ENCODE data around the gene MR1. TPM values are rescaled to one million over a fixed set of nuclear protein-coding genes. Genes with fewer than 3 reads are reported as not detected.

MR1 gene
- total RNA-seq (ENCODE audit: low replicate concordance): 18.6 and 21.6 TPM in 2 replicates

DNA sequence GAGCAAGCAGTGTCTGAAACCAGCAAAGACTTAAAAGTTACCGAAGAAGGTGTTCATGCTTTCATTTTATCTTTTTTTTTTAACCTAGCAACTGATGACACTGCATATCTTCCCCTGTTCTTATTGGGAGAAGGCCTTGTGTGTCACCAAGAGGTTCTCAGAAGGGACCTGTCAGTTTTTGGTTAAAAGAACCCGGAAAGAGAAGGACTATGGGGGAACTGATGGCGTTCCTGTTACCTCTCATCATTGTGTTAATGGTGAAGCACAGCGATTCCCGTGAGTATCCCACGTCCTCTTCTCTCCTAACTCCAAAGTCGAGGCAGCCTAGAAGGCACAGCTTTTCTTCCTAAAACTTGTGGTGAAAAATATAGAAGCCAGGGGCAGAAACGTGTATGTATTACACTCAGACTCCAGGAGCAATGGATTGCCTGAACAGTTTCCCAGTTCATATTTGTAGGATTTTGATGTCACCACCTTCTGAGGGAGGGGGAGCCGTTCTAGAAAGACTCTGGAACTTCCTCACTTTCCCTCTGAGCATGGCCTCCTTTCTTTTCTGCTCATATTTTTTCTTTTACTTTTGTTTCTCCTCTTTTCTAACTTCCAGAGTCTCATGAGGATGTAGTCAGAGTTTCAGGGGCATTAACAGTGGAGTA, at the start of gene MR1:
Gene MR1, plus strand, starts transcription at position 185 of the 653 bp plus-strand sequence. Its CDS starts 25 bp downstream, at position 210.
- peak within 1 kb of the TSS; percentile 69 for H3K4me3 ChIP-seq (ENCODE audit: low read depth, low read length)
- TF ChIP-seq, protein P1, sequence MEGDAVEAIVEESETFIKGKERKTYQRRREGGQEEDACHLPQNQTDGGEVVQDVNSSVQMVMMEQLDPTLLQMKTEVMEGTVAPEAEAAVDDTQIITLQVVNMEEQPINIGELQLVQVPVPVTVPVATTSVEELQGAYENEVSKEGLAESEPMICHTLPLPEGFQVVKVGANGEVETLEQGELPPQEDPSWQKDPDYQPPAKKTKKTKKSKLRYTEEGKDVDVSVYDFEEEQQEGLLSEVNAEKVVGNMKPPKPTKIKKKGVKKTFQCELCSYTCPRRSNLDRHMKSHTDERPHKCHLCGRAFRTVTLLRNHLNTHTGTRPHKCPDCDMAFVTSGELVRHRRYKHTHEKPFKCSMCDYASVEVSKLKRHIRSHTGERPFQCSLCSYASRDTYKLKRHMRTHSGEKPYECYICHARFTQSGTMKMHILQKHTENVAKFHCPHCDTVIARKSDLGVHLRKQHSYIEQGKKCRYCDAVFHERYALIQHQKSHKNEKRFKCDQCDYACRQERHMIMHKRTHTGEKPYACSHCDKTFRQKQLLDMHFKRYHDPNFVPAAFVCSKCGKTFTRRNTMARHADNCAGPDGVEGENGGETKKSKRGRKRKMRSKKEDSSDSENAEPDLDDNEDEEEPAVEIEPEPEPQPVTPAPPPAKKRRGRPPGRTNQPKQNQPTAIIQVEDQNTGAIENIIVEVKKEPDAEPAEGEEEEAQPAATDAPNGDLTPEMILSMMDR (IDR thresholded peaks at IDR 0.05; ENCODE audit: insufficient read depth, low read length): no peak
- peak; percentile 93 for DNase-seq (ENCODE audit: low read depth)

DNA sequence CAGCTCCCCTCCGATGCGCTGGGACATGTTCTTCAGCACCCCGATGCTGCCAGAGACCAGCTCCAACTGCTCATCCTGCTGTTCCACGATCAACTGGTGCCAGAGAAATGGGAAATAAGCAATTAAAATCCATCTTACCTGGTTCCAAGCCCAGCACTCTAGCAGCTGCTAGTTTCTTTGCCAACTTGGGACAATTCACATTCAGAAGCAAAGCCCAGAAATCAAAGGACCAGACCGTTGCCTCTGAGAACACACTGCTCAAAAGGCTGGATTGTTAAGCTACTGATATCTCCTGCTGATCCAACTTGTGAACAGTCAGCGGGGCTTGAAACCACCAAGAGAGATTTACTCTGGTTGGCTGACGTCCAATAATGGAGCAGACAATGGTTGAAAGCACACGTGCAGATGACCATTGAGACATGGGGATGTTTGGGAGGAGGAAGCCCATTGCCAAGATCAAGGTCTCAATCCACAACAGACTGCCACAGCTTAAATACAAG, 45.5 kb upstream of the MR1 start:
- TF ChIP-seq, protein P1 (IDR thresholded peaks at IDR 0.05; ENCODE audit: insufficient read depth, low read length): no peak
- DNase-seq (ENCODE audit: low read depth): peak; percentile 6
- H3K4me3 ChIP-seq (ENCODE audit: low read depth, low read length): no peak overlapping the region

DNA sequence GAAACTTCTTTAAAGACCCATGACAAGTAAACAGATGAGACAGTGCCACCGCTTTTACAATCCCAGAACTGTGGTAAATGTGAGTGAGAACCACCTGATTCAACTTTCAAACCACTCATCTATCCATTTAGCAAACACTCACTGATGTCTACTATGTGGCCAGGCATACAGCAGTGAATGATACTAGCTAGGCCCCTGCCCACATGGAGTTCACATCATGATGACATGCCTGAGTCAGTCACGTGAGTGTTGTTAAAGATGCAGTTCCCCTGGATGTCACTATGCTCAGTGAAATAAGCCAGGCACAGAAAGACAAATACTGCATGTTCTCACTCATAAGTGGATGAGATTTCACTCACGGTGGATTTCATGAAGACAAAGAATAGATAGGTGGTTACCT, 39.5 kb upstream of the MR1 start:
- peak; percentile 4 for DNase-seq (ENCODE audit: low read depth)
- H3K4me3 ChIP-seq (ENCODE audit: low read depth, low read length): no peak overlapping the region
- TF ChIP-seq, protein P1 (IDR thresholded peaks at IDR 0.05; ENCODE audit: insufficient read depth, low read length): no peak

DNA sequence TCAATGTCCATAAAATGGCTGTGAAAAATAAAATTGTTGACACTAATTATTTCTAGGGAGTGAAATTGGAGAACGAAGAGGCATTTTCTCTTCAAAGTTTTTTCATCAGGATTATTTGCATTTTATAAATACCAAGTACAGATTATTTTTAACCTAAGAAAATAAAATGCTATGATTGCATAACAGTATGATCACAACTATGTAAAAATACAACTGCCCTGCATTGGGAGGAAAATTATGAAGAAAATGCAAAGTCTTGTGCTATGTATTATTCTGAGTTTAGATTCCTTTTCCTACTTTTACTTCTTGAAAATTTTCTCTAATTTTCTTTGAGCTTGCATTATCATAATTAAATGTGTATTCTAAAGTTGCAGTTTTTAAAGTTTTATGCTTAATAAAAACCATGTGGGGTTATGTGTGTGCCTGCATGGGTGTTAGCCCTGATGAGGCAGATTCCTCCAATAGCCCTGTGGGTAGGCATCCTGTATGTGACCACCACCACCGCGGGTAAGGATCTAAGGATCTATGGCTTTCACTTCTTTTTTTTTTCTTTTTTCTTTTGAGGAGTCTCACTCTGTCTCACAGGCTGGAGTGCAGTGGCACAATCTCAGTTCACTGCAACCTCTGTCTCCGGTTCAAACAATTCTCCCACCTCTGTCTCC, 35.8 kb upstream of the MR1 start:
- peak; percentile 5 for DNase-seq (ENCODE audit: low read depth)
- no peak overlapping the region for H3K4me3 ChIP-seq (ENCODE audit: low read depth, low read length)
- TF ChIP-seq, protein P1 (IDR thresholded peaks at IDR 0.05; ENCODE audit: insufficient read depth, low read length): no peak

DNA sequence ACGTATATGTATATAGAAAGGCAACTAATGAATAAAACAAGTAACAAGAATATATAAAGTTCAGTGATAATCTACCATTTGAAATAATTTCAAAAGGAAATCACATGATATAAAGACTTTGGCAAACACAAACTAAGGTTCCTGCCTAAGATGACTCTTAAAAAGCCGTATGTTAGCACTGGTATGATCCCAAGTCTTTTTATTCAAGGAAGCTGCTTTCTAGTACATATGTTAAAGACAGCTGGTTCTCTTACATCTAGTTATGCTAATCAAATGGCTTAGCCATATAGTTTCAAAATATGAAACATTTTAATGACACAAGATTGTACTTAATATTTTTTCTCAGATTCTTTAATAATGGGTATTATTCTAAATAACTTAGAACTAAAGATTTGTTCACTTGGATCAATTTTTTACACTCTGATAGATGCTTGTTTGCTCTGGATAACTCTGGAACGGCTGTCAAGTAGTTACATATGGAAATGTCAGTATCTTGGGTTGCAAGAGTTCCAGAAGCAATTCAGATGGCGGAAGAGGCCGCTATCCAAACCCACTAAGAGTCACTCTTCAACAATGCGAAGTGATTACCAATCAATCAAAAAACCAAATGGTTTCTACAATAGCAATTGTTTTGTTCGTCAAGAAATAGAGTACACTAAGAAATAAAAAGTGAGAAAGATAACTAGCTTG, 32.5 kb upstream of the MR1 start:
- no peak for DNase-seq (ENCODE audit: low read depth)
- H3K4me3 ChIP-seq (ENCODE audit: low read depth, low read length): no peak overlapping the region
- TF ChIP-seq, protein P1 (IDR thresholded peaks at IDR 0.05; ENCODE audit: insufficient read depth, low read length): no peak

DNA sequence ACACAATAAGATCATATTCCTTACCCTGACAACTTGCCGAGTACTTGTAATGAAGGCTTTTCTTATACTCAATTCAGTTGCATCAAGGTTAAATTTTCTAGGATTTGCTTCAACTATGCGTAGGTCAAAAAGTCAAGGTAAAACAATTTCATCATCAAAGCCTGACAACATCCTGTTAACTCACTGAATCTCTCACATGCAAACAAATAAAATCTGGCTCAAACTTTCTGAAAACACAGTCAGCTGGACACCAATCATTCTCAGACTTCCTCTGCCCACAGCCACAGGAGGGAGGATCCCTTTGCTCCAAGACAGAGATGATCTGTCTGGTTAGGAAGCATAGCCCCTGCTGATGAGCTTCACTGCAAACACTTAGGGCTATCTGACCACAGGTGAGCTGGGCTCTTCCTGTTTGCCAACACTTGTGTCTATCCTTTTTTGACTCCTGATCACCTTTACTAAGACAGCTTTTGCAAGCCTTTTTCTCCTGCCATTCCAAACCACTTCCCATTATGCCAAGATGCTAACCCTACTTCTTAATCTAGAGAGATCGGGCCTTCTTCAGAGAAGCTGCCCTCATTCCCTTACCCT, 31.1 kb upstream of the MR1 start:
- TF ChIP-seq, protein P1 (IDR thresholded peaks at IDR 0.05; ENCODE audit: insufficient read depth, low read length): no peak
- no peak overlapping the region for H3K4me3 ChIP-seq (ENCODE audit: low read depth, low read length)
- no peak for DNase-seq (ENCODE audit: low read depth)

Data from fibroblast of the aortic adventitia (primary cell).